Activated CD8-positive, alpha-beta memory T cell treated with anti-CD3 and anti-CD28 coated beads, Interleukin-2, amount 50 U/mL, for 24 hours (primary cell): ENCODE data around the gene SLC30A7.

ENCODE experiments used
- DNase-seq: peaks from one replicate; pipeline ENCODE4 v3.0.0-alpha.2; 2020; ENCODE audit errors: extremely low read depth

SLC30A7 gene

DNA sequence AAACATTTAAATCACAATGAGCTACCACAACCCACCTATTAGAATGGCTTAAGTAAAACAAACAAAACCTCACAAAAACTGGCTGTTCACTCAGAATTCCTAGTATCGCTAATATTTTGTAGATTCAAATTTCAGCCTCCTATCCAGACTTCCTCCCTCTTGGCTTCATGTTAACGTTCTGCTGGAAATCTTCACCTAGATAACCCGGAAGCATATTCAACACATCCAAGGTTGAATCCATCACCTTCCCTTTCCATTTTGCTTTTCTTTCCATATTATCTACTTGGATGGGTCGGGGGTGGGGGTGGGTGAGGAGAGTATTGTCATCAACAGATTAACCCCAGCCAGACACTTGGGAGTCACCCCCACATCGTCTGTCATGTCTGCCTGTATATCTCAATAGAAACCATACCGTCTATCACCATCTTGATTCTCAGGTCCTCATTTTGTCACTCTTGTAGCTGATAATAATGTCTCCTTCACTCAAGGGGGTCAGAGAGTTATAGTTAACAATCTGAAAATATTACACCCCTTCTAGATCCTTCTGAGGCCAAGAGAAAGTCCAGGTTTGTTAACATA, 131.4 kb downstream of the SLC30A7 start:
- DNase-seq = no peak

DNA sequence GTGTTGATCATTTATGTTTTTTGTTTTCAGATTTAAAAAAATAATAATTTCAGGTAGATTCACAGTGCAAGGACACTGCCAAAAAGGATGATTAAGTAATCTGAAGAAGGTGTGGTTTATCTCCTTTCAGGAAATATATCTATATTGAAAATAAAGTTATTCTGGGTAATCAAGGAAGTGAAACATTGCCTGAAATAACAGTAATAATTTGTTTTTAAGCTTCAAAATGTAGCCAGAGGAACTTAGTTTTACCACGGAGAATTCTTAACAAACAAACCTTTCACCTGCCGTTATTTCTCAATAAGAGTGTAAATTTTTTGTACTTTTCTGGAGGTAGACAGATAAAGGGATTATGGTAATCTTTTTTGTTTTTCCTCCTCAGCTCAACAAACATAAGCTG, 132.6 kb downstream of the SLC30A7 start:
- no peak for DNase-seq

DNA sequence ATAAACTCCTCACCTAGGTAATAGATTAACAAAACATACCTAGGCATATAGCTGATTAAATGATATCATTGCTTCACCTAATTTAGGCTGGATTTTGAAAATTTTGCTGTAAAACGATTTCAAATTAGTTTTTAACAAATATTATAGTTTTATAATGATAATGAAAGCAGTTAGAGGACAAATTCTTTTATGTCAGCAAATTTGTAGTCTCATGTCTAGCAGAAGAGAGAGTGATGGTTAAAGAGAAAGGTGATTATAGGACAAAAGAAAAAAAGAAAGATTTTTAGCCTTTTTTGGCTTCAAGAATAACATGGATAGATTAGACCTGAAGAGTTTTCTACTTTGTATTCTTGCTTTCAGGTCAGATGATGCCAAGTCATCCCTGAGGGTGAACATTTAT, 133.3 kb downstream of the SLC30A7 start:
- no peak for DNase-seq

DNA sequence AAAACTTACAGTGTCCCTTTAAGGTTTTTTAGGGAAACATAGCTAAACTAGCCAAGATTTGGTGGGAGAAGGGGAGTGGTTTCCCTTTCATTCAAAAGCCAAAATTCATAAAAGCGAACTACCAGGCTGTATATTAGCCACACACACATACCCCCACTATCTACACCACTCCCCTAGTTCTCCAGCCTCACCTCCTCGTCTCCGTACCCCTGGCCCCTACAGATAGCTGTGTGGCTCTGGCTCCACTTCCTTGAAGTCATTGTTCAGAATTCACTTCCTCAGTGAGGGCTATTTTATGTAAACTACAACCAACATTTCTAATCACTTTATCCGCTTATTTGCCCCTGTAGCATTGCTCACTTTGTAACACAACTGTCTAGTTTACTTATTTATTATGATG, 135.0 kb downstream of the SLC30A7 start:
- no peak for DNase-seq
